ENCODE results near the gene CDKL5.

- TF ChIP-seq CTCF (IDR thresholded peaks at IDR 0.05; ENCODE audit: insufficient read depth, low read depth, low read length) (no peak), EZH2 (IDR thresholded peaks at IDR 0.05; ENCODE audit: insufficient read depth, low read length) (no peak)
Observed at GRCh38 chrX:18681996-18682395, 256.6 kb downstream of the CDKL5 start.
